Lower lobe of right lung (tissue), 2 donors: ENCODE data around the gene TEX36. TPM values are rescaled to one million over a fixed set of nuclear protein-coding genes. Genes with fewer than 3 reads are reported as not detected.
"Not testable (repeated sequence)": the region's sequence is repeated elsewhere in the genome, so short reads cannot be mapped to it uniquely, and the experiment has no call there.

Experiments
- ATAC-seq, 2 donors: fragments of 200-7000 bp; cut with Tn5 transposase; one replicate each; pipeline ENCODE4 v1.9.1; 2020 to 2022; ENCODE audit warnings: mild to moderate bottlenecking in 2 of 2, moderate library complexity in 2 of 2
- DNase-seq: peaks from one replicate; pipeline ENCODE4 v3.0.0-alpha.2; 2020
- H3K27ac ChIP-seq: fragments of 200-600 bp; one replicate; pipeline ENCODE4 v1.8.0; 2022
- H3K27me3 ChIP-seq: fragments of 200-600 bp; one replicate; pipeline ENCODE4 v1.8.0; 2022; ENCODE audit warnings: low read depth
- H3K36me3 ChIP-seq: fragments of 200-600 bp; one replicate; pipeline ENCODE4 v1.8.0; 2022; ENCODE audit warnings: mild to moderate bottlenecking
- H3K4me1 ChIP-seq: fragments of 200-600 bp; one replicate; pipeline ENCODE4 v1.8.0; 2022
- H3K4me3 ChIP-seq: fragments of 200-600 bp; one replicate; pipeline ENCODE4 v1.8.0; 2022; ENCODE audit warnings: mild to moderate bottlenecking
- H3K9me3 ChIP-seq: fragments of 200-600 bp; one replicate; pipeline ENCODE4 v1.8.0; 2022
- CTCF ChIP-seq: fragments of 200-600 bp; IDR thresholded peaks from one replicate; pipeline ENCODE4 v1.8.0; 2022; ENCODE audit warnings: antibody characterized with exemption, mild to moderate bottlenecking
- intact Hi-C: fragments of 100-400 bp; cut with DNase I; formaldehyde crosslinking; loops from one replicate; pipeline ENCODE4 v1.11.0; 2022
- total RNA-seq: library from RNA; stranded (reverse); fragmentation: NEBNext Ultra II Directional; extraction: Animal tissue kit (Norgen Biotek cat#: 25700); gene quantifications from one replicate; pipeline ENCODE4 v1.2.1, GENCODE V29; 2021
- donor health status: DM: no; HTN: yes; CAD: no; lungs with severe emphysema.

TEX36 gene
- total RNA-seq, 1 donor from 2014 or later = not detected

- DNase-seq = no peak
- no peak for TF ChIP-seq CTCF
- no peaks in the 10 kb centered on the region for H3K9me3 ChIP-seq
- peak overlapping the region; percentile 61 for H3K27ac ChIP-seq
- H3K4me1 ChIP-seq = peaks cover 6% of the 10 kb centered on the region
- ATAC-seq = no peak
- H3K4me3 ChIP-seq = no peak overlapping the region
- intact Hi-C loops = no loop called here
- H3K36me3 ChIP-seq = no peaks in the 10 kb centered on the region
- H3K27me3 ChIP-seq = no peaks in the 10 kb centered on the region
Observed at GRCh38 chr10:125708971-125709503, 26.1 kb upstream of the TEX36 start.

- ATAC-seq = no peak
- no peak for DNase-seq
- Histone ChIP-seq H3K9me3 (no peaks in the 10 kb centered on the region), H3K4me3 (no peak overlapping the region), H3K27me3 (no peaks in the 10 kb centered on the region), H3K27ac (no peak overlapping the region), H3K4me1 (peaks cover 6% of the 10 kb centered on the region), H3K36me3 (no peaks in the 10 kb centered on the region)
- TF ChIP-seq CTCF = no peak
- intact Hi-C loops = no loop called here
Observed at GRCh38 chr10:125707541-125708468, 24.8 kb upstream of the TEX36 start.

- intact Hi-C loops = no loop called here
- no peaks in the 10 kb centered on the region for H3K36me3 ChIP-seq
- no peaks in the 10 kb centered on the region for H3K4me1 ChIP-seq
- H3K27ac ChIP-seq = no peak overlapping the region
- H3K9me3 ChIP-seq = no peaks in the 10 kb centered on the region
- ATAC-seq = no peak
- no peaks in the 10 kb centered on the region for H3K27me3 ChIP-seq
- no peak overlapping the region for H3K4me3 ChIP-seq
- DNase-seq = no peak
- TF ChIP-seq CTCF = no peak
Observed at GRCh38 chr10:125700355-125700911, 17.5 kb upstream of the TEX36 start.

- H3K27me3 ChIP-seq = no peaks in the 10 kb centered on the region
- no peak overlapping the region for H3K27ac ChIP-seq
- no peak for TF ChIP-seq CTCF
- H3K36me3 ChIP-seq = no peaks in the 10 kb centered on the region
- no peak for ATAC-seq
- DNase-seq = no peak
- intact Hi-C loops = no loop called here
- H3K4me3 ChIP-seq = no peak overlapping the region
- no peaks in the 10 kb centered on the region for H3K9me3 ChIP-seq
- no peaks in the 10 kb centered on the region for H3K4me1 ChIP-seq
Observed at GRCh38 chr10:125699562-125700143, 16.7 kb upstream of the TEX36 start.

- TF ChIP-seq CTCF = no peak
Observed at GRCh38 chr10:125698481-125698998, 15.6 kb upstream of the TEX36 start.

GRCh38 chr10:125696884-125697283 is 13.9 kb upstream of the TEX36 start:
- intact Hi-C loops, H3K9me3 ChIP-seq, H3K27ac ChIP-seq, H3K27me3 ChIP-seq, DNase-seq, H3K4me3 ChIP-seq, ATAC-seq, H3K36me3 ChIP-seq, H3K4me1 ChIP-seq: not testable (repeated sequence)

More at GRCh38 chr10:125698481-125698998, 15.6 kb upstream of the TEX36 start:
- ATAC-seq = peak in 1 of 2 donors; percentile 29
- DNase-seq = no peak
- no peak overlapping the region for H3K4me3 ChIP-seq
- H3K27me3 ChIP-seq = no peaks in the 10 kb centered on the region
- H3K36me3 ChIP-seq = no peaks in the 10 kb centered on the region
- no peaks in the 10 kb centered on the region for H3K4me1 ChIP-seq
- intact Hi-C loops = no loop called here
- H3K9me3 ChIP-seq = no peaks in the 10 kb centered on the region
- no peak overlapping the region for H3K27ac ChIP-seq
